SK-N-SH (cell line): ENCODE data around the gene TEP1. TPM values are rescaled to one million over a fixed set of nuclear protein-coding genes. Genes with fewer than 3 reads are reported as not detected.

ENCODE experiments used
- CTCF ChIA-PET: fragments of 300-600, 350-600 bp; formaldehyde crosslinking; extraction: SDS; loops from one replicate; lab custom pipeline; 2021; lab: Yijun Ruan, JAX
- POLR2A ChIA-PET: fragments of 350-600 bp; sonication (Branson Sonifier 250); formaldehyde crosslinking; extraction: SDS; loops from one replicate; lab custom pipeline; 2020; ENCODE audit warnings: antibody characterized with exemption, inconsistent platforms; lab: Yijun Ruan, JAX
- DNase-seq: peaks from one replicate; pipeline ENCODE4 v3.0.0; 2012
- H2AFZ ChIP-seq: fragments of 200-600 bp; sonication (generic); 2 replicates; pipeline ENCODE4 v1.8.1; 2016; ENCODE audit warnings: antibody characterized with exemption, mild to moderate bottlenecking, low read depth
- H3F3A ChIP-seq: fragments of 200-600 bp; sonication (generic); replicated peaks from 2 replicates; pipeline ENCODE3; 2016; ENCODE audit warnings: antibody characterized with exemption, mild to moderate bottlenecking; ENCODE audit not compliant: insufficient read depth
- H3K27ac ChIP-seq, 2 experiments: fragments of 200-500 bp in 1 of 2; fragments of 200-600 bp in 1 of 2; sonication (Bioruptor generic) in 1 of 2; sonication (generic), shearing (Covaris generic) in 1 of 2; 2 replicates each; pipeline versions ENCODE4 v1.5.1 to v1.6.1; 2014 to 2016; ENCODE audit warnings: low read depth in 2 of 2, inconsistent platforms in 1 of 2, low read length in 1 of 2, mild to moderate bottlenecking in 1 of 2, mixed read lengths in 1 of 2
- H3K27me3 ChIP-seq: fragments of 200-600 bp; sonication (generic), shearing (Covaris generic); 2 replicates; pipeline ENCODE4 v1.6.1; 2016; ENCODE audit warnings: mixed run types; ENCODE audit not compliant: insufficient read depth
- H3K36me3 ChIP-seq, 2 experiments: fragments of 200-500 bp in 1 of 2; fragments of 200-600 bp in 1 of 2; sonication (Bioruptor generic) in 1 of 2; sonication (generic) in 1 of 2; replicated peaks in 1 of 2; 2 replicates each; pipeline versions ENCODE3 to v1.5.1; 2014 to 2016; ENCODE audit warnings: low read length in 1 of 2, mild to moderate bottlenecking in 1 of 2; ENCODE audit not compliant: insufficient read depth in 2 of 2, control insufficient read depth in 1 of 2
- H3K4me1 ChIP-seq, 2 experiments: fragments of 200-500 bp in 1 of 2; fragments of 200-600 bp in 1 of 2; sonication (Bioruptor generic) in 1 of 2; sonication (generic), shearing (Covaris generic) in 1 of 2; 2 replicates each; pipeline versions ENCODE4 v1.5.1 to v1.6.1; 2014 to 2016; ENCODE audit warnings: low read depth in 1 of 2, low read length in 1 of 2, mixed run types in 1 of 2; ENCODE audit not compliant: insufficient read depth in 2 of 2, control insufficient read depth in 1 of 2
- H3K4me2 ChIP-seq: fragments of 200-600 bp; sonication (generic), shearing (Covaris generic); 2 replicates; pipeline ENCODE4 v1.6.1; 2017; ENCODE audit warnings: mixed run types
- H3K4me3 ChIP-seq, 2 experiments: fragments of 200-500 bp in 1 of 2; fragments of 200-600 bp in 1 of 2; sonication (Bioruptor generic) in 1 of 2; sonication (generic), shearing (Covaris generic) in 1 of 2; 2 replicates each; pipeline versions ENCODE4 v1.5.1 to v1.8.1; 2014 to 2016; ENCODE audit warnings: low read depth in 2 of 2, inconsistent platforms in 1 of 2, low read length in 1 of 2, mild to moderate bottlenecking in 1 of 2, mixed read lengths in 1 of 2, moderate library complexity in 1 of 2
- H3K79me2 ChIP-seq: fragments of 200-600 bp; sonication (generic); 2 replicates; pipeline ENCODE4 v1.8.1; 2017; ENCODE audit warnings: mild to moderate bottlenecking; ENCODE audit not compliant: insufficient read depth
- H3K9ac ChIP-seq: fragments of 200-600 bp; sonication (generic); 2 replicates; pipeline ENCODE4 v1.6.1; 2017; ENCODE audit warnings: mixed run types
- H3K9me2 ChIP-seq: fragments of 200-600 bp; sonication (generic); 2 replicates; pipeline ENCODE4 v1.6.1; 2017; ENCODE audit warnings: mixed run types
- H3K9me3 ChIP-seq: fragments of 200-600 bp; sonication (generic); 2 replicates; pipeline ENCODE4 v1.6.1; 2017; ENCODE audit warnings: mixed run types, mild to moderate bottlenecking, moderate library complexity
- H4K20me1 ChIP-seq: fragments of 200-600 bp; sonication (generic); 2 replicates; pipeline ENCODE4 v1.6.1; 2017; ENCODE audit warnings: mild to moderate bottlenecking, mixed run types; ENCODE audit not compliant: insufficient read depth
- CHD2 ChIP-seq: fragments of 150-350 bp; IDR thresholded peaks from 2 replicates; pipeline ENCODE4 v1.6.1; 2018; ENCODE audit warnings: low read length; ENCODE audit not compliant: partially characterized antibody
- EZH2phosphoT487 ChIP-seq: fragments of 200-600 bp; sonication (generic); IDR thresholded peaks from 2 replicates; pipeline ENCODE4 v1.6.1; 2017; ENCODE audit warnings: low read depth, mixed run types, mild to moderate bottlenecking, antibody characterized with exemption, moderate library complexity, borderline replicate concordance
- JUND ChIP-seq: IDR thresholded peaks from 2 replicates; pipeline ENCODE4 v1.4.0; 2012
- MEF2A ChIP-seq: IDR thresholded peaks from 2 replicates; pipeline ENCODE4 v1.4.0; 2012; ENCODE audit warnings: low read depth, borderline replicate concordance
- MXI1 ChIP-seq: IDR thresholded peaks from 2 replicates; pipeline ENCODE4 v1.6.1; 2012; ENCODE audit warnings: mild to moderate bottlenecking, low read depth, low read length, improper control_type of control experiment
- NFIC ChIP-seq: IDR thresholded peaks from 2 replicates; pipeline ENCODE4 v1.4.0; 2012; ENCODE audit warnings: borderline replicate concordance
- NRF1 ChIP-seq: IDR thresholded peaks from 2 replicates; pipeline ENCODE4 v1.6.1; 2012; ENCODE audit warnings: low read depth, mild to moderate bottlenecking, low read length
- POLR2AphosphoS5 ChIP-seq: IDR thresholded peaks from 2 replicates; pipeline ENCODE4 v1.6.1; 2012; ENCODE audit warnings: low read depth, low read length
- RFX5 ChIP-seq: IDR thresholded peaks from 2 replicates; pipeline ENCODE4 v1.6.1; 2012; ENCODE audit warnings: mild to moderate bottlenecking, improper control_type of control experiment, low read length
- RXRA ChIP-seq: IDR thresholded peaks from 2 replicates; pipeline ENCODE4 v1.4.0; 2012; ENCODE audit warnings: low read depth, mild to moderate bottlenecking, borderline replicate concordance
- SIN3A ChIP-seq: IDR thresholded peaks from 2 replicates; pipeline ENCODE4 v1.6.1; 2012; ENCODE audit warnings: low read depth, mild to moderate bottlenecking, low read length, moderate library complexity, borderline replicate concordance
- SMC3 ChIP-seq: IDR thresholded peaks from 2 replicates; pipeline ENCODE4 v1.6.1; 2012; ENCODE audit warnings: low read depth, low read length, improper control_type of control experiment
- TCF12 ChIP-seq: IDR thresholded peaks from 2 replicates; pipeline ENCODE4 v1.4.0; 2012
- WGBS: methylation state at CpG from one replicate; pipeline ENCODE4 v1.1.6; 2017; ENCODE audit warnings: low lambda C conversion rate; 5-methylcytosine and 5-hydroxymethylcytosine counted together
- polyA plus RNA-seq, 3 experiments: library from polyadenylated mRNA; depleted of rRNA; stranded (reverse); fragments of >200 nt; gene quantifications; 2 replicates each; pipeline ENCODE4 v1.2.3, GENCODE V29; 2012
- TF ChIP-seq, protein P1 (sequence below): IDR thresholded peaks from 2 replicates; pipeline ENCODE4 v1.4.0; 2012; ENCODE audit warnings: low read depth, borderline replicate concordance
- TF ChIP-seq, protein P2 (sequence below): IDR thresholded peaks from 2 replicates; pipeline ENCODE4 v1.6.1; 2012; ENCODE audit warnings: mild to moderate bottlenecking, low read depth, low read length, moderate library complexity
- TF ChIP-seq, protein P3 (sequence below): fragments of 150-350 bp; IDR thresholded peaks from 2 replicates; pipeline ENCODE4 v1.6.1; 2017; ENCODE audit warnings: antibody characterized with exemption, low read length, low read depth, borderline replicate concordance

Gene TEP1
- polyA plus RNA-seq, 1 of the 3 experiments (the other 2 are of a cell fraction), result 12.1 TPM

DNA sequence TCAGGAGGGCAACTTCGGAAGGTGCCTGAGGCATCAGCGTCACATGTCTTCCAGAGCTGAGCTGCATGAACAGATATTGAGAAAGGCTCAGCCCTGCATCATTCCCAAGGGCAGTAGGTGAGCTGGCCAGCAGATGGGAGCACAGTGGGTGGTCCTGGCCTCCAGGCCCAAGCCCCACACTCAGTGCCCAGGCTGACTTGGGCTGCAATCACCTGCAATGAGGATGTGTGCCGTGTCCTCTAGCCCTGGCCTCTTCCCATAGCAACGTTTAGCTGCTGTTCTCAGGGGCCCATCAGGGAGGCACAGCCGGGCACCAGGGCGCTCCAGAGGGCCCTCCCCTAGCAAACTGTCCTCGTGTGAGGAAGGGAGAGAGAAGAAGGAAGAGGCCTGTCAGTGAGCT lies 32.0 kb downstream of the TEP1 start:
- Histone ChIP-seq H3K4me1 (no peaks in the 10 kb centered on the region), H4K20me1 (no peaks in the 10 kb centered on the region)
- TF ChIP-seq NFIC, result no peak
- TF ChIP-seq RXRA, result no peak
- no peak for TF ChIP-seq TCF12
- TF ChIP-seq EZH2phosphoT487, result no peak
- no peak for TF ChIP-seq RFX5
- TF ChIP-seq, protein P1, sequence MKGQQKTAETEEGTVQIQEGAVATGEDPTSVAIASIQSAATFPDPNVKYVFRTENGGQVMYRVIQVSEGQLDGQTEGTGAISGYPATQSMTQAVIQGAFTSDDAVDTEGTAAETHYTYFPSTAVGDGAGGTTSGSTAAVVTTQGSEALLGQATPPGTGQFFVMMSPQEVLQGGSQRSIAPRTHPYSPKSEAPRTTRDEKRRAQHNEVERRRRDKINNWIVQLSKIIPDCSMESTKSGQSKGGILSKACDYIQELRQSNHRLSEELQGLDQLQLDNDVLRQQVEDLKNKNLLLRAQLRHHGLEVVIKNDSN, result no peak
- TF ChIP-seq POLR2AphosphoS5, result no peak
- TF ChIP-seq CHD2, result no peak
- TF ChIP-seq JUND, result no peak
- no peak for TF ChIP-seq SMC3
- TF ChIP-seq, protein P2, sequence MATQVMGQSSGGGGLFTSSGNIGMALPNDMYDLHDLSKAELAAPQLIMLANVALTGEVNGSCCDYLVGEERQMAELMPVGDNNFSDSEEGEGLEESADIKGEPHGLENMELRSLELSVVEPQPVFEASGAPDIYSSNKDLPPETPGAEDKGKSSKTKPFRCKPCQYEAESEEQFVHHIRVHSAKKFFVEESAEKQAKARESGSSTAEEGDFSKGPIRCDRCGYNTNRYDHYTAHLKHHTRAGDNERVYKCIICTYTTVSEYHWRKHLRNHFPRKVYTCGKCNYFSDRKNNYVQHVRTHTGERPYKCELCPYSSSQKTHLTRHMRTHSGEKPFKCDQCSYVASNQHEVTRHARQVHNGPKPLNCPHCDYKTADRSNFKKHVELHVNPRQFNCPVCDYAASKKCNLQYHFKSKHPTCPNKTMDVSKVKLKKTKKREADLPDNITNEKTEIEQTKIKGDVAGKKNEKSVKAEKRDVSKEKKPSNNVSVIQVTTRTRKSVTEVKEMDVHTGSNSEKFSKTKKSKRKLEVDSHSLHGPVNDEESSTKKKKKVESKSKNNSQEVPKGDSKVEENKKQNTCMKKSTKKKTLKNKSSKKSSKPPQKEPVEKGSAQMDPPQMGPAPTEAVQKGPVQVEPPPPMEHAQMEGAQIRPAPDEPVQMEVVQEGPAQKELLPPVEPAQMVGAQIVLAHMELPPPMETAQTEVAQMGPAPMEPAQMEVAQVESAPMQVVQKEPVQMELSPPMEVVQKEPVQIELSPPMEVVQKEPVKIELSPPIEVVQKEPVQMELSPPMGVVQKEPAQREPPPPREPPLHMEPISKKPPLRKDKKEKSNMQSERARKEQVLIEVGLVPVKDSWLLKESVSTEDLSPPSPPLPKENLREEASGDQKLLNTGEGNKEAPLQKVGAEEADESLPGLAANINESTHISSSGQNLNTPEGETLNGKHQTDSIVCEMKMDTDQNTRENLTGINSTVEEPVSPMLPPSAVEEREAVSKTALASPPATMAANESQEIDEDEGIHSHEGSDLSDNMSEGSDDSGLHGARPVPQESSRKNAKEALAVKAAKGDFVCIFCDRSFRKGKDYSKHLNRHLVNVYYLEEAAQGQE, result no peak
- no peak for TF ChIP-seq NRF1
- TF ChIP-seq SIN3A, result no peak
- TF ChIP-seq, protein P3, sequence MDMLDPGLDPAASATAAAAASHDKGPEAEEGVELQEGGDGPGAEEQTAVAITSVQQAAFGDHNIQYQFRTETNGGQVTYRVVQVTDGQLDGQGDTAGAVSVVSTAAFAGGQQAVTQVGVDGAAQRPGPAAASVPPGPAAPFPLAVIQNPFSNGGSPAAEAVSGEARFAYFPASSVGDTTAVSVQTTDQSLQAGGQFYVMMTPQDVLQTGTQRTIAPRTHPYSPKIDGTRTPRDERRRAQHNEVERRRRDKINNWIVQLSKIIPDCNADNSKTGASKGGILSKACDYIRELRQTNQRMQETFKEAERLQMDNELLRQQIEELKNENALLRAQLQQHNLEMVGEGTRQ, result no peak
- TF ChIP-seq MXI1, result no peak
- TF ChIP-seq MEF2A, result no peak
- TF ChIP-seq, all 33 proteins: peak for 0
- CTCF ChIA-PET, result interaction anchor here (1.0 to 1.5 kb wide), 2 partner anchors 54 to 634 kb away, joined by 3 to 4 read pairs; no protein-coding TSS in a partner anchor
- Histone ChIP-seq H3K79me2 (no peaks in the 10 kb centered on the region), H3K36me3 (peaks cover 9 to 89% of the 10 kb centered on the region in 2 experiments), H3K27me3 (no peaks in the 10 kb centered on the region), H3K4me3 (no peak overlapping the region), H3K9me2 (no peaks in the 10 kb centered on the region), H3K4me2 (no peak overlapping the region), H3F3A (no peaks in the 10 kb centered on the region), H3K9me3 (no peaks in the 10 kb centered on the region), H2AFZ (no peak overlapping the region), H3K27ac (no peak overlapping the region), H3K9ac (no peak overlapping the region)
- DNase-seq, result no peak
- 83% methylated on average over 1 of the region's 7 CpGs for WGBS
- POLR2A ChIA-PET, result no interaction called here
